Esophagus squamous epithelium (tissue), 4 donors: ENCODE data around the gene GRIN1.

Source experiments
- CTCF ChIP-seq, 6 experiments: fragments of 450-650 bp in 4 of 6; fragments of 200-600 bp in 2 of 6; sonication (generic) in 2 of 6; IDR thresholded peaks; one replicate each; pipeline ENCODE4 v1.5.1; 2016 to 2019; ENCODE audit warnings: antibody characterized with exemption in 6 of 6, mild to moderate bottlenecking in 4 of 6, moderate library complexity in 4 of 6
- POLR2A ChIP-seq, 4 donors: fragments of 450-650 bp; IDR thresholded peaks; one replicate each; pipeline ENCODE4 v1.6.1; 2017; ENCODE audit warnings: antibody characterized with exemption in 4 of 4, mild to moderate bottlenecking in 4 of 4, moderate library complexity in 3 of 4

- TF ChIP-seq CTCF (IDR thresholded peaks at IDR 0.05) (no peak), POLR2A (IDR thresholded peaks at IDR 0.05) (no peak)
Measured at GRCh38 chr9:137103206-137103999, 35.6 kb upstream of the GRIN1 start.
